NCI-H2081 treated with DMSO at 0.1 percent for 48 hours (cell line): ENCODE measurements around the gene ACOX2.

Source experiments
- DNase-seq: peaks from one replicate; lab custom pipeline; 2025; lab: John Stamatoyannopoulos, UW

ACOX2 gene

DNA sequence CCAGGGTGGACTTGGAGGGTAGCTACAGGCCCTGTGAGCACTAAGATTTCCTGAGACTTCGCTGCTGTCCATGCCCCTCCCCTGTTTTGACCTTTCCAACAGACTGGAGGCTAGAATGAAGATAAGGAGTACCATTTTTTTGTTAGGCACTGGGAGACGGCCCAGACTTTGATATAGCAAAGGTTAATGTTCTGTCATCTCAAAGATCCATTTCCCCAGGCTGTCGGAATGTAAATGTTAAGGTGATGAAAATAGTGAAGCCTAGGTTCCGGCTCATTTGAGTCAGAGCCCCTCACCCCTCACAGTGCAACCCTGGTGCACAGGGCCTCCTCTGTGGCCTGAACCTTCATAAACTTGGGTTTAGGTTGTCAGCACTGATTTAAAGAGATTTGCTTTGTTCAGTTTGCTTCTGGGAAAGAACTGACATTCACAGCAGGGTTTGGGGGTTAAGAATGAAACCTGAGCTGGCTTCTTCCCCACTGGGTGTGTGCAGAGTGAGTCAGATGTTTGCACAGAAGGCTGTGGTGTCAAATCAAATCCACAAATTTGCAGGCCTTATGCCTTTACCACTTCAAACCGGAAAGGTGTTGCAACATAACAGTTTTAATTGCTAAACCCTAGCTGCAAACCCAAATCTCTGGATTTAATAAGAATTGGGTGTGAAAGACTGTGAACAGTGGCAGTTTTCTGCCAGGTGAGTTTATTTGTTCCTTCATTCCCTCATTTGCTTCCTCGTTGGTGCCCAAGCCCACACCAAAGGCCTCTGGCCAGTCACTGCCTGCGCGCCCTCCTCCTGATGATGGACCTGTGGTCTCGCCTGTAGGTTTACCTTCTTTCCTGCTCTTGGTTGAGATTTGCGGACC is 65.7 kb downstream of the ACOX2 start:
- DNase-seq: peak; percentile 71

DNA sequence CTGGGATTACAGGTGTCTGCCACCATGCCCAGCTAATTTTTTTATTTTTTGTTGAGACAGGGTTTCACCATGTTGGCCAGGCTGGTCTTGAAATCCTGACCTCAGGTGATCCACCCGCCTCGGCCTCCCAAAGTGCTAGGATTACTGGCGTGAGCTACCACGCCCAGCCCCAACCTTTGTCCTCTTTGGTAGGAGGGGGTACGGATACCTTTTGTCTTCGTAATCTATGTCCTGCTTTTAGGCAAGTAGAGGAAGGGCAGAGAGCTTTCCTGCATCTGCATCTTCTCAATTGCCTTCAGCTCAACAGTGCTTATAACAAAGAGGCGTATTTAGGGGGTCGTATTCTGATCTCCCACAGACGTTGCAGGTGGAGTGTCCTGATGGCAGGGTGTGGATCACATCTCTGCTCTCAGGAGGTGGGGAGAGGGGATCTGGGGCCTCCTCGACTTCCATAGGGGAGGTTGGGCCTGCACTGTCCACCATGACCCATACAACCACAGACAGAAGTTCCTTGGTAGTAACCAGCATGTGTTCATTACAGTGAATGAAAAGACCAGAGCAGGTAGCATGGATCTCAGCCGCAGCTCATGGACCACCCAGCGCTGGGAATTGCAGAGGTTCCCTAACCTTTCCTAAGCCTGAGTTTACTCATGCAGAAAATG is 66.5 kb downstream of the ACOX2 start:
- no peak for DNase-seq

DNA sequence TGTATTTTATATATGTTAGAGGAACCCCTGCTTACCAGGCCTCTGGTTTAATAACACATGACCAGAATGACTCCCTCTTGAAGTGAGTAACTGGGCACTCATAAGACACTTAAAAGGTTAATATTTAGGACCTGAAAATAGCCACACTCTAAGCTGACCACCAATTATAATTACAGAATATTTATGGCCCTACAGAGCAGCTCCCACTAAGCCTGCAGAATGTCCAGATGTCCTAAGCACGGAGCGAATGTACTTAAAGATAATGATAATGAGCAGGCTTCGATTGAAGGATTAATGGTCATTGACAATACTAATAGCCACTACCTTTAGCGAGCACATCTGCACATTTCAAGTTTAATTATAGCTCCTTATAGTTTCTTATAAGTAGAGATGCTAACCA is 67.9 kb downstream of the ACOX2 start:
- no peak for DNase-seq

DNA sequence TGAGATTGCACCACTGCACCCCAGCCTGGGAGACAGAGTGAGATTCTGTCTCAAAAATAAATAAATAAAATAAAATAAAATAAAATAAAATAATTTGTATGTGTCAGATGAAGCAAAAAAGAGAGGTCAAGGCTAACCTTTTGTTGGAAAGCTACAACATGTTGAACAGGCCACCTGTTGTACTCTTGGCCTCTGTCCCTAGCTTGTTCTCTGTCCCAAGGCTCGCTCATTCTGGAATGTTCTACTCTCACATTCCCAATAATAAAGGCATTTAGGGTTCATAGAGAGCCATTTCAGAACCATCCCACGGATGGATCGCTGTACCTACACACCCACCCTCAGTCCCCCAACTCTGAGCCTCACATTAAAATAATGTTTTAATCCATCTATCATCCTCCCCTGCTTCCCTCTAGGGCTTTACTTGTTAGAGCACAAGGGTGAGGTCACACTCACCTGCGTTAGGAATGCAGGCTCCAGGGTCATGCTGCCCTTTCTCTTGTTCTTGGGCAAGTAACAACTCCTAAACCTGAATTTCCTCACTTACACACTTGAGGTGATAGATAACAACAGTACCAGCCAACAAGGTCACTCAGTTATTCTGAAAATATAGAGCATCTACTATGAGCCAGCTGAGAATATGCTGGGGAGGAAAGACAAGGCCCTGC is 70.0 kb downstream of the ACOX2 start:
- no peak for DNase-seq

DNA sequence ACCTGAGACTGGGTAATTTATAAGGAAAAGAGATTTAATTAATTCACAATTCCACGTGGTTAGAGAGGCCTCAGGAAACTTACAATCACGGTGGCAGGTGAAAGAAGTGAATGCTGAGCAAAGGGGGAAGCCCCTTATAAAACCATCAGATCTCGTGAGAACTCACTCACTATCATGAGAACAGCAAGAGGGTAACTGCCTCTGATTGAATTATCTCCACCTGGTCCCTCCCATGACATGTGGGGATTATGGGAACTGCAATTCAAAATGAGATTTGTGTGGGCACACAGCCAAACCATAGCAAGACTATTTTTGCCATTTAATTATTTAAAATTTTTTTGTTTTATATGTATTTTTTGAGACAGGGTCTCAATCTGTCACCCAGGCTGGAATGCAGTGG is 72.1 kb downstream of the ACOX2 start:
- DNase-seq: no peak

DNA sequence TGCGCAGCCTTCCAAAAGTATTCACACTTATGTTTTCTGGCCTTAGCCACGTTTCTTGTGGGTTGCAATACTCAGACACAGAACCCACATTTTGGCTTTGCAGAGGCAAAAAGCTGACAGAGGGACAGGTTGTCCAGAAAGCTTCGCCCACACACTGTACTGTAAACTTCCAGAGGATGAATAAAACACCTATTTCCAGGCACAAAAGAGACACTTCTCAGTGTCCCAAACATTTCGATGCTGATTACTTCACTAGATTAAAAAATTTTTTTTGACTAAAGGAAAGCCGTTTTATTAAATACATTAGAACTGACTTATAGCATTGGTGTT is 73.1 kb downstream of the ACOX2 start:
- DNase-seq: no peak

DNA sequence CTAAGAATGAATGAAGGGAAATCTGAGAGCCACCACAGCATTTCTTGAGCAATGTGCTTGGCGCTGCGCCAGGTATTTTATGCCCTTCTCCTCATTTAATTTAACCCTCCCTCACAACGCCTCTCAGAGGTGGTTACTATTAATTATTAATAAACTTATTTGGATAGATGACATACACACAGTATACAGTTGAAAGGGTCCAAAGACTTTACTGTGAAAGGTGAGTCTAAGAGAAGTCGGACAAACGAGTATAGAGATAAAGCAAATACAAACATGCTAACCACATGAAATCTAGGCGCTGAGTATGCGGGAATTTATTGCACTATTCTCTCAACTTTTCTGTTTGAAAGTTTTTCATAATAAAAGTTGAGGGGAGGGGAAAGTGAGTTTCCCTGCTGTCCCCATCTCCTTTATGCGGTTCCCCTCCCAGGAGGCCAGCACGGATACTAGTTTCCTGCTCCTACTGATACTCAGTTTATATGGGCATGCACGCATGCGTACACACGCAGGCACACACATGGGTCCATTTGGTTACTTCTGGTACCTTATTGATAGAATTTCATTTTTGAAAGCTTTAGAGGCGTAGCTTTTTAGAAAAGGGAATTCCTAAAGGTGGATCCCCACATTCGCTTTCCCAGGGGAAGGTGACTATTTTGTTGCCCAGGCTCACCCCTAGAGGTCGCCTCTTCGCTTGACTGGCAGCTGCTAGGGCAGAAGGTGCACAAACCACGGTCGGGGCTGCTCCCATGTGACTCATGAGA is 73.6 kb downstream of the ACOX2 start:
- peak; percentile 8 for DNase-seq

DNA sequence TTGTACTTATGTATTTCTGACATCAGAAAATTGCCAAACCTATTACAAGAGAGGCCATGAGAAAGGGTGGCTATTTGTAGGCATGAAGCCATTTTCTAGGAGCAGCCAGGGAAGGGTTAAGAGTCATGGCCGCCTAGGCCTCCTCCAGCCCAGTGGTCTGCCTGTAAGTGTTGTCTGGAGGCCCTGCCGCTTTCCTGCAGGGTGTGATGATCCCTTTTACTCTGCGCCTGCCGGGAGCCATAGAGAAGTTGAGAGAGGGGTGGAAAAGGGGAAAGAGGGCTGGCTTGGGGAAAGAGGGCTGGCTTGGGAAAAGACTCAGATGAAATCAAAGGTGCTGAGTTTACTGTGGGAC is 74.2 kb downstream of the ACOX2 start:
- no peak for DNase-seq

DNA sequence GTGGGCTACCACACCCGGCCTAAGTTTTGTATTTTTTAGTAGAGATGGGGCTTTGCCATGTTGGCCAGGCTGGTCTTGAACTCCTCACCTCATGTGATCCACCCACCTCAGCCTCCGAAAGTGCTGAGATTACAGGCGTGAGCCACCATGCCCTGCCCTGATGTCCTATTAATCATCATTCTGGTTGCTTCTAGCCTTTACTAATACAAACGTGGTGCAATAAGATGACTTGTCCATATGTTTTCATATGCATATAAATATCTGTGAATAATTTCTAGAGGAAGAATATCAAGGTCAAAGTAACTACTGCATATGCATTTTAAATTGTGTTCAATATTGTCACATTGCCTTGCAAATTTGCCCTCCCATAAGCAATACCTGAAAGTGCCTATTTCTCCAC is 77.8 kb downstream of the ACOX2 start:
- DNase-seq: no peak
